Stimulated activated CD4-positive, alpha-beta T cell treated with anti-CD3 and anti-CD28 coated beads, Interleukin-15, amount 100 ng/mL, for 1 hour (primary cell): ENCODE measurements around the gene P2RY14.

Experiments
- DNase-seq, 2 donors: peaks; one replicate each; pipeline ENCODE4 v3.0.0-alpha.2; 2020; ENCODE audit warnings: low read depth in 1 of 2, low spot score in 1 of 2

The P2RY14 gene

GRCh38 chr3:151278230-151278629, at the start of gene P2RY14:
Gene P2RY14, minus strand, starts transcription at chr3:151278542. Its CDS starts 64,226 bp downstream, at chr3:151214316.
- no peak for DNase-seq

- no peak for DNase-seq
Observed at GRCh38 chr3:151327571-151328198, 49.3 kb upstream of the P2RY14 start.

- no peak for DNase-seq
Observed at GRCh38 chr3:151322511-151322910, 44.2 kb upstream of the P2RY14 start.

- no peak for DNase-seq
Observed at GRCh38 chr3:151321526-151321925, 43.2 kb upstream of the P2RY14 start.

GRCh38 chr3:151320131-151320530, 41.8 kb upstream of the P2RY14 start:
- DNase-seq: no peak

- DNase-seq: no peak
Observed at GRCh38 chr3:151319628-151320027, 41.3 kb upstream of the P2RY14 start.

- no peak for DNase-seq
Observed at GRCh38 chr3:151318991-151319390, 40.6 kb upstream of the P2RY14 start.

- no peak for DNase-seq
Observed at GRCh38 chr3:151318313-151318712, 40.0 kb upstream of the P2RY14 start.

- no peak for DNase-seq
Observed at GRCh38 chr3:151316267-151316991, 38.1 kb upstream of the P2RY14 start, which contains the start of gene GPR87. Gene GPR87, minus strand, starts transcription at chr3:151316820. Its CDS starts 16,720 bp downstream, at chr3:151300100.

GRCh38 chr3:151315846-151316245, 37.5 kb upstream of the P2RY14 start:
- DNase-seq: no peak

- no peak for DNase-seq
Observed at GRCh38 chr3:151315136-151315535, 36.8 kb upstream of the P2RY14 start.

GRCh38 chr3:151314593-151314992, 36.3 kb upstream of the P2RY14 start:
- DNase-seq: no peak

GRCh38 chr3:151314137-151314536, 35.8 kb upstream of the P2RY14 start:
- DNase-seq: no peak

GRCh38 chr3:151312972-151313371, 34.6 kb upstream of the P2RY14 start:
- DNase-seq: no peak

GRCh38 chr3:151309566-151309965, 31.2 kb upstream of the P2RY14 start:
- no peak for DNase-seq

- DNase-seq: no peak
Observed at GRCh38 chr3:151307583-151308488, 29.5 kb upstream of the P2RY14 start.

- no peak for DNase-seq
Observed at GRCh38 chr3:151307131-151307530, 28.8 kb upstream of the P2RY14 start.

GRCh38 chr3:151306168-151306810, 27.9 kb upstream of the P2RY14 start:
- DNase-seq: no peak

GRCh38 chr3:151305775-151306151, 27.4 kb upstream of the P2RY14 start:
- no peak for DNase-seq

- no peak for DNase-seq
Observed at GRCh38 chr3:151305060-151305774, 26.9 kb upstream of the P2RY14 start.

GRCh38 chr3:151303751-151304150, 25.4 kb upstream of the P2RY14 start:
- no peak for DNase-seq
